Right lobe of liver (tissue), 4 donors: ENCODE results near the gene KRTAP3-3.

Source experiments
- POLR2A ChIP-seq: fragments of 450-650 bp; IDR thresholded peaks from one replicate; pipeline ENCODE4 v1.6.1; 2017; ENCODE audit warnings: antibody characterized with exemption, mild to moderate bottlenecking
- TF ChIP-seq, protein P1 (sequence below), 4 donors: fragments of 200-600 bp in 3 of 4; fragments of 450-650 bp in 1 of 4; IDR thresholded peaks; one replicate each; pipeline versions ENCODE4 v1.5.1 to v1.8.0; 2016 to 2022; ENCODE audit warnings: antibody characterized with exemption in 4 of 4, mild to moderate bottlenecking in 2 of 4
- donor health status: DM: no; HTN: no; CAD: no.
- donor health status: DM: no; HTN: no; CAD: no.
- donor health status: DM: no; HTN: yes; CAD: no.

DNA sequence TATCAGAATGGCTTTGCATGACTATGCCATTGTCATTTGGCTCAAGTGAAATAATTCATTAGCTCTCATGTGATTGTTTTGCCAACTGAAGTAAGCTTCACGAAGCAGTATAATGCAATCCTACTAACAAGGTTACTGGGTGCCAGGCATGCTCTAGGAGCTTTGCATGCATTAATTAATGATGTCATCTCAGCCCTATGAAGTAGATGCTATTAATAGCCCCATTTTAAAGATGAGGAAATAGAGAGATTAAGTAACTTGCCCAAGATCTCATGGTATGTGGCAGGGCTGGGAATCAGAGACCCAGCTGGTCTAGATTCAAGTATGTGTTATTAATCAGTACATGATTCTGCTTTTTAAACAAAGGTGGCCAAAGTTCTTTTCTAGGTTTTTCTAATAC lies 41.3 kb downstream of the KRTAP3-3 start:
- TF ChIP-seq, protein P1, sequence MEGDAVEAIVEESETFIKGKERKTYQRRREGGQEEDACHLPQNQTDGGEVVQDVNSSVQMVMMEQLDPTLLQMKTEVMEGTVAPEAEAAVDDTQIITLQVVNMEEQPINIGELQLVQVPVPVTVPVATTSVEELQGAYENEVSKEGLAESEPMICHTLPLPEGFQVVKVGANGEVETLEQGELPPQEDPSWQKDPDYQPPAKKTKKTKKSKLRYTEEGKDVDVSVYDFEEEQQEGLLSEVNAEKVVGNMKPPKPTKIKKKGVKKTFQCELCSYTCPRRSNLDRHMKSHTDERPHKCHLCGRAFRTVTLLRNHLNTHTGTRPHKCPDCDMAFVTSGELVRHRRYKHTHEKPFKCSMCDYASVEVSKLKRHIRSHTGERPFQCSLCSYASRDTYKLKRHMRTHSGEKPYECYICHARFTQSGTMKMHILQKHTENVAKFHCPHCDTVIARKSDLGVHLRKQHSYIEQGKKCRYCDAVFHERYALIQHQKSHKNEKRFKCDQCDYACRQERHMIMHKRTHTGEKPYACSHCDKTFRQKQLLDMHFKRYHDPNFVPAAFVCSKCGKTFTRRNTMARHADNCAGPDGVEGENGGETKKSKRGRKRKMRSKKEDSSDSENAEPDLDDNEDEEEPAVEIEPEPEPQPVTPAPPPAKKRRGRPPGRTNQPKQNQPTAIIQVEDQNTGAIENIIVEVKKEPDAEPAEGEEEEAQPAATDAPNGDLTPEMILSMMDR (IDR thresholded peaks at IDR 0.05): no peak
- TF ChIP-seq POLR2A: no peak
